ENCODE measurements around the gene LCE7A. TPM values are rescaled to one million over a fixed set of nuclear protein-coding genes. Genes with fewer than 3 reads are reported as not detected.

LCE7A gene
- total and polyA plus RNA-seq, 2 donors (not counting 3 experiments of a cell fraction or from before 2014, with no cell fraction given) = not detected

DNA sequence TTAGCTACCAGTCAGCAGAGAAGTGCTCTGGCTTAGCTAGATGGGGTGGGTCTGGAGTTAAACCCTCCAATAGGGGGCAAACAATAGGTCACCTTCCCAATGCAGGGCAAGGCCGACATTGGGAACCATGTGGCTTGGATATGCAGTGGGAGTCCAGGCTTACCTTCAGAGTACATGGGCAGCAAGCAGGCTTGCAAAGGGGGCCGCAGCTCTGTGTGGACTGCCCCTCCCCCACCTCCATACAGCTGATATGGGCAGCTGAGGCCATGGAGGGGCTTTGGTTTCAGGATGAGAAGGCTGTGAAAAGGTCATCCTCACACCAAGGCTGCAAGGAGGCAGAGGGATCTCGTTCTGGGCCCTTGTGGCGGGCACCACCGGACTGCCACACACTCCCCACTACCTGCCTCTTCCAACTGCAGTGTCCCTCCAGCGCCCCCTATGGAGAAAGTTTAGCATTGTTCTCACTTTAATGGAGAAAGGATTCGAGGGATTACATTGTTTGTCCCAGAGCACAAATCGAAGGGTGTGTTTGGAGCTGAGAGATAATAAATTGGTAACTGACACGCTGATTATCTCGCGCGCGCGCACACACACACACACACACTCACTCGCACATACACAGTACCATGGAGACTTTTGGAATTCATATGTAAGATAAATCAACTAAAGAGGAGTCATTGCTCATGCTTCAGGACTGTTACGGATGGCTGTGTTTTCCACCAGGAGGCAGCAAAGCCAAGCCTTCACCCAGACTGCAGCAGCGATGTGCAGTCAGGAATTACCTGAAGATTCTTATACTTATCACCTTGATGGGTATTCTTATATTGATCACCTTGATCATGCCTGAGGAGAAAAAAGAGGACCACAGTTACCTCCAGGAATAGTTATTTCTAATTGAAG, 11.3 kb downstream of the LCE7A start:
- no peaks in the 10 kb centered on the region for H3K79me2 ChIP-seq (ENCODE audit: control insufficient read depth, insufficient read depth, low read length)
- peak; percentile 12 for DNase-seq (ENCODE audit: low read depth, low spot score)
- no peak overlapping the region for H3K9ac ChIP-seq (replicated peaks; ENCODE audit: extremely low read depth, insufficient read depth, low read length)
- no peaks in the 10 kb centered on the region for H3K4me1 ChIP-seq (ENCODE audit: control insufficient read depth, extremely low read depth, insufficient read depth, low read length)
- H3K36me3 ChIP-seq (ENCODE audit: control insufficient read depth in 2 of 2, extremely low read depth in 1 of 2, insufficient read depth in 2 of 2, low read length in 2 of 2) = no peaks in the 10 kb centered on the region
- H3K27me3 ChIP-seq (ENCODE audit: control insufficient read depth in 2 of 2, insufficient read depth in 2 of 2, low read length in 2 of 2) = no peaks in the 10 kb centered on the region
- ChIA-PET POLR2A (interaction anchor here (0.6 kb wide), 1 partner anchor 173 kb away, joined by 3 read pairs; the partner anchor contains the start of gene LCE2A), CTCF (interaction anchor here (0.7 to 3.3 kb wide), 5 partner anchors 13 to 322 kb away, joined by 3 to 38 read pairs (median 4); no protein-coding TSS in a partner anchor)
- dilution Hi-C loops (cut with MboI; ENCODE audit: extremely low pct_ligation_motif_present, low sequenced_read_pairs) = no loop called here
- H2AFZ ChIP-seq (ENCODE audit: low read depth, low read length) = no peak overlapping the region
- H4K20me1 ChIP-seq (replicated peaks; ENCODE audit: control insufficient read depth, extremely low read depth, insufficient read depth, low read length) = no peaks in the 10 kb centered on the region
- H3K27ac ChIP-seq (ENCODE audit: insufficient read depth, low read depth, low read length) = no peak overlapping the region
- H3K4me2 ChIP-seq (ENCODE audit: insufficient read depth, low read length) = no peak overlapping the region
- no peaks in the 10 kb centered on the region for H3K9me1 ChIP-seq (replicated peaks; ENCODE audit: control insufficient read depth, extremely low read depth, insufficient read depth, low read length)
- BruUV-seq (replicated peaks) = no TSS peak
- no peaks in the 10 kb centered on the region for H3K9me3 ChIP-seq (replicated peaks; ENCODE audit: control insufficient read depth, insufficient read depth, low read length)
- no peak for FAIRE-seq
- no peak for TF ChIP-seq EZH2 (IDR thresholded peaks at IDR 0.05; ENCODE audit: borderline replicate concordance, low read depth, low read length, severe bottlenecking)
- TF ChIP-seq CTCF (IDR thresholded peaks at IDR 0.05; ENCODE audit: extremely low read depth in 1 of 2, insufficient read depth in 1 of 2, low read depth in 1 of 2, low read length in 2 of 2) = peak in 1 of 2 donors; percentile 25
- intact Hi-C loops (cut with micrococcal nuclease) = loop anchor here (1.0 kb wide), 1 partner anchor 352 kb away; no protein-coding TSS in a partner anchor
- H3K4me3 ChIP-seq (replicated peaks in 1 of 3; ENCODE audit: insufficient read depth in 1 of 3, low read depth in 1 of 3, low read length in 3 of 3) = no peak overlapping the region

DNA sequence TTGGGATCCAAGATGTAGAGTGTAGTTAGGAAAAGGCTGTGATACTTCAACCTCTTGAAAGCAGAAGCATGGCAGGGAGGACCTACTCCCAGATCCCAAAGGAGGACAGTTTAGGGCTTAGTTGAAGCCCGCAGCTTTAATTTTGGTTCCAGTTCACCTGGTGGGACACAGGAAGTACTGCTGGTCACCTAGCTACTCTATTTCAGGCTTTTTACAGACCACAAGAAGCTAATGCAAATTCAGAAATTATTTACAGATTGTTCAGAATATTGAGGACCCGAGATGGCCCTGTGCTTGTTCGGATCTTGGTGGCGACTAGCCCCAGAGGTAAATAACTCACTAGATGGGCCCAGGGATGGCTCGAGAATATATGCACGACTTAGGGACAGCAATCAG, 11.9 kb downstream of the LCE7A start:
- Histone ChIP-seq H3K4me2 (ENCODE audit: insufficient read depth, low read length) (no peak overlapping the region), H2AFZ (ENCODE audit: low read depth, low read length) (no peak overlapping the region), H3K27ac (ENCODE audit: insufficient read depth, low read depth, low read length) (no peak overlapping the region), H3K36me3 (ENCODE audit: control insufficient read depth in 2 of 2, extremely low read depth in 1 of 2, insufficient read depth in 2 of 2, low read length in 2 of 2) (no peaks in the 10 kb centered on the region), H4K20me1 (replicated peaks; ENCODE audit: control insufficient read depth, extremely low read depth, insufficient read depth, low read length) (no peaks in the 10 kb centered on the region), H3K79me2 (ENCODE audit: control insufficient read depth, insufficient read depth, low read length) (no peaks in the 10 kb centered on the region), H3K9me1 (replicated peaks; ENCODE audit: control insufficient read depth, extremely low read depth, insufficient read depth, low read length) (no peaks in the 10 kb centered on the region), H3K4me1 (ENCODE audit: control insufficient read depth, extremely low read depth, insufficient read depth, low read length) (no peaks in the 10 kb centered on the region), H3K4me3 (replicated peaks in 1 of 3; ENCODE audit: insufficient read depth in 1 of 3, low read depth in 1 of 3, low read length in 3 of 3) (no peak overlapping the region), H3K9ac (replicated peaks; ENCODE audit: extremely low read depth, insufficient read depth, low read length) (no peak overlapping the region), H3K9me3 (replicated peaks; ENCODE audit: control insufficient read depth, insufficient read depth, low read length) (no peaks in the 10 kb centered on the region), H3K27me3 (ENCODE audit: control insufficient read depth in 2 of 2, insufficient read depth in 2 of 2, low read length in 2 of 2) (no peaks in the 10 kb centered on the region)
- DNase-seq (ENCODE audit: low read depth, low spot score) (no peak), FAIRE-seq (no peak)
- CTCF ChIA-PET = interaction anchor here (1.5 to 1.7 kb wide), 2 partner anchors 316 to 359 kb away, joined by 3 to 5 read pairs; no protein-coding TSS in a partner anchor
- dilution Hi-C loops (cut with MboI; ENCODE audit: extremely low pct_ligation_motif_present, low sequenced_read_pairs) (no loop called here), intact Hi-C loops (cut with micrococcal nuclease) (no loop called here)
- TF ChIP-seq POLR2AphosphoS5 (IDR thresholded peaks at IDR 0.05; ENCODE audit: insufficient read depth, low read depth, low read length) = no peak
- no peak for TF ChIP-seq FOS (IDR thresholded peaks at IDR 0.05; ENCODE audit: borderline replicate concordance, insufficient read depth, low read length)
- TF ChIP-seq POLR2A (IDR thresholded peaks at IDR 0.05; ENCODE audit: low read depth, low read length) = no peak
- POLR2A ChIA-PET = no interaction called here
- BruUV-seq (replicated peaks) = no TSS peak
